Spleen (tissue), 7 donors: ENCODE results near the gene DNAJB6.

Experiments used
- CTCF ChIP-seq, 11 experiments: fragments of 200-600 bp in 7 of 11; fragments of 450-650 bp in 4 of 11; sonication (generic) in 4 of 11; IDR thresholded peaks in 8 of 11; conservative IDR thresholded peaks in 3 of 11; 1 replicate in 7 of 11; 2 replicates in 4 of 11; pipeline versions ENCODE4 v1.4.0 to v1.8.0; 2016 to 2021; ENCODE audit warnings: antibody characterized with exemption in 11 of 11, inconsistent platforms in 4 of 11, mild to moderate bottlenecking in 1 of 11
- POLR2A ChIP-seq, 3 donors: fragments of 450-650 bp; IDR thresholded peaks; one replicate each; pipeline ENCODE4 v1.5.1; 2017; ENCODE audit warnings: antibody characterized with exemption in 3 of 3, mild to moderate bottlenecking in 1 of 3
- POLR2AphosphoS5 ChIP-seq, 3 donors: sonication (generic); formaldehyde crosslinking; IDR thresholded peaks; one replicate each; pipeline ENCODE4 v1.5.1; 2017; ENCODE audit warnings: antibody characterized with exemption in 3 of 3
- donor health status: DM: no; HTN: no; CAD: no; lungs with moderate emphysema.
- donor health status: DM: no; HTN: no; CAD: no.
- donor health status: DM: no; HTN: no; CAD: no.

GRCh38 chr7:157411580-157411979, 74.8 kb downstream of the DNAJB6 start:
- TF ChIP-seq CTCF (IDR thresholded peaks at IDR 0.05 in 8 of 11, conservative IDR thresholded peaks at IDR 0.05 in 3 of 11) (no peak), POLR2A (IDR thresholded peaks at IDR 0.05) (no peak), POLR2AphosphoS5 (IDR thresholded peaks at IDR 0.05) (peak in 2 of 3 donors; percentile 11 to 23)
